Stimulated activated naive CD8-positive, alpha-beta T cell treated with anti-CD3 and anti-CD28 coated beads, Interleukin-15, amount 100 ng/mL, for 72 hours (primary cell): Measurements from ENCODE around the gene TRAPPC3L.

Experiments used
- ATAC-seq: fragments of 150-1000 bp; cut with Tn5 transposase; 2 replicates; pipeline ENCODE4 v1.10.0; 2021; ENCODE audit warnings: mild to moderate bottlenecking, moderate library complexity
- DNase-seq, 2 donors: peaks; one replicate each; pipeline ENCODE4 v3.0.0; 2021 to 2022
- H3K27ac Mint-ChIP-seq, 2 donors: one replicate each; pipeline ENCODE4 v1.8.0; 2022; ENCODE audit warnings: mild to moderate bottlenecking in 2 of 2, mixed read lengths in 2 of 2, moderate library complexity in 2 of 2
- H3K27me3 Mint-ChIP-seq: one replicate; pipeline ENCODE4 v1.8.0; 2022; ENCODE audit warnings: mixed read lengths
- H3K4me1 Mint-ChIP-seq: one replicate; pipeline ENCODE4 v1.8.0; 2022; ENCODE audit warnings: mild to moderate bottlenecking, mixed read lengths
- H3K4me3 Mint-ChIP-seq, 2 donors: one replicate each; pipeline ENCODE4 v1.8.0; 2022; ENCODE audit warnings: mild to moderate bottlenecking in 2 of 2, mixed read lengths in 2 of 2, moderate library complexity in 1 of 2
- H3K9me3 Mint-ChIP-seq, 2 donors: one replicate each; pipeline ENCODE4 v1.8.0; 2022; ENCODE audit warnings: mixed read lengths in 2 of 2

The TRAPPC3L gene

GRCh38 chr6:116533233-116533957, 12.1 kb downstream of the TRAPPC3L start:
- DNase-seq, result no peak
- Mint-ChIP-seq H3K4me3 (no peak overlapping the region), H3K27ac (no peak overlapping the region), H3K27me3 (peaks cover 33% of the 10 kb centered on the region), H3K9me3 (no peaks in the 10 kb centered on the region), H3K4me1 (no peaks in the 10 kb centered on the region)
- ATAC-seq, result no peak

- Mint-ChIP-seq H3K27me3 (peaks cover 33% of the 10 kb centered on the region), H3K4me3 (no peak overlapping the region), H3K27ac (no peak overlapping the region), H3K4me1 (no peaks in the 10 kb centered on the region), H3K9me3 (no peaks in the 10 kb centered on the region)
- ATAC-seq (peak; percentile 88), DNase-seq (peak; percentile 46 to 54)
These were observed 13.6 kb downstream of the TRAPPC3L start for GRCh38 chr6:116531675-116532570.

GRCh38 chr6:116530436-116530835, 15.0 kb downstream of the TRAPPC3L start:
- Mint-ChIP-seq H3K9me3 (no peaks in the 10 kb centered on the region), H3K27ac (no peak overlapping the region), H3K4me3 (no peak overlapping the region), H3K27me3 (peaks cover 33% of the 10 kb centered on the region), H3K4me1 (no peaks in the 10 kb centered on the region)
- DNase-seq (no peak), ATAC-seq (no peak)

- DNase-seq (no peak), ATAC-seq (no peak)
- Mint-ChIP-seq H3K27me3 (peaks cover 33% of the 10 kb centered on the region), H3K4me3 (no peak overlapping the region), H3K9me3 (no peaks in the 10 kb centered on the region), H3K4me1 (no peaks in the 10 kb centered on the region), H3K27ac (no peak overlapping the region)
These were observed 15.8 kb downstream of the TRAPPC3L start for GRCh38 chr6:116529466-116530290.

- Mint-ChIP-seq H3K9me3 (no peaks in the 10 kb centered on the region), H3K4me1 (no peaks in the 10 kb centered on the region), H3K4me3 (no peak overlapping the region), H3K27me3 (peaks cover 29% of the 10 kb centered on the region), H3K27ac (no peak overlapping the region)
- DNase-seq (no peak), ATAC-seq (no peak)
These were observed 16.7 kb downstream of the TRAPPC3L start for GRCh38 chr6:116528780-116529179.

GRCh38 chr6:116528133-116528532, 17.4 kb downstream of the TRAPPC3L start:
- DNase-seq (no peak), ATAC-seq (no peak)
- Mint-ChIP-seq H3K9me3 (no peaks in the 10 kb centered on the region), H3K27ac (no peak overlapping the region), H3K27me3 (peaks cover 26% of the 10 kb centered on the region), H3K4me3 (no peak overlapping the region), H3K4me1 (no peaks in the 10 kb centered on the region)

- no peaks in the 10 kb centered on the region for H3K9me3 Mint-ChIP-seq
- DNase-seq, result no peak
- H3K27me3 Mint-ChIP-seq, result peaks cover 6% of the 10 kb centered on the region
- no peak overlapping the region for H3K4me3 Mint-ChIP-seq
- H3K4me1 Mint-ChIP-seq, result no peaks in the 10 kb centered on the region
- no peak for ATAC-seq
- H3K27ac Mint-ChIP-seq, result no peak overlapping the region
These were observed 21.2 kb downstream of the TRAPPC3L start for GRCh38 chr6:116524236-116524635.

GRCh38 chr6:116522896-116523295, 22.6 kb downstream of the TRAPPC3L start:
- Mint-ChIP-seq H3K4me3 (no peak overlapping the region), H3K27ac (no peak overlapping the region), H3K9me3 (no peaks in the 10 kb centered on the region), H3K27me3 (peaks cover 9% of the 10 kb centered on the region), H3K4me1 (no peaks in the 10 kb centered on the region)
- DNase-seq, result no peak
- ATAC-seq, result no peak

- DNase-seq, result no peak
- H3K27me3 Mint-ChIP-seq, result peaks cover 11% of the 10 kb centered on the region
- no peaks in the 10 kb centered on the region for H3K9me3 Mint-ChIP-seq
- H3K27ac Mint-ChIP-seq, result no peak overlapping the region
- no peaks in the 10 kb centered on the region for H3K4me1 Mint-ChIP-seq
- no peak for ATAC-seq
- H3K4me3 Mint-ChIP-seq, result no peak overlapping the region
These were observed 26.7 kb downstream of the TRAPPC3L start for GRCh38 chr6:116518621-116519368.

GRCh38 chr6:116515141-116515540, 30.3 kb downstream of the TRAPPC3L start:
- no peak overlapping the region for H3K27ac Mint-ChIP-seq
- no peak for DNase-seq
- H3K9me3 Mint-ChIP-seq, result no peaks in the 10 kb centered on the region
- no peak overlapping the region for H3K4me3 Mint-ChIP-seq
- ATAC-seq, result no peak
- H3K4me1 Mint-ChIP-seq, result no peaks in the 10 kb centered on the region
- H3K27me3 Mint-ChIP-seq, result peaks cover 11% of the 10 kb centered on the region

- no peak overlapping the region for H3K4me3 Mint-ChIP-seq
- peaks cover 11% of the 10 kb centered on the region for H3K27me3 Mint-ChIP-seq
- no peak for DNase-seq
- no peak overlapping the region for H3K27ac Mint-ChIP-seq
- no peak for ATAC-seq
- peaks cover 0 to 3% of the 10 kb centered on the region in 2 donors for H3K9me3 Mint-ChIP-seq
- H3K4me1 Mint-ChIP-seq, result no peaks in the 10 kb centered on the region
These were observed 31.4 kb downstream of the TRAPPC3L start for GRCh38 chr6:116514111-116514510.

GRCh38 chr6:116513224-116513875, 32.1 kb downstream of the TRAPPC3L start:
- no peak overlapping the region for H3K27ac Mint-ChIP-seq
- H3K4me1 Mint-ChIP-seq, result no peaks in the 10 kb centered on the region
- H3K4me3 Mint-ChIP-seq, result no peak overlapping the region
- DNase-seq (no peak), ATAC-seq (no peak)
- H3K27me3 Mint-ChIP-seq, result peaks cover 6% of the 10 kb centered on the region
- peaks cover 0 to 10% of the 10 kb centered on the region in 2 donors for H3K9me3 Mint-ChIP-seq

- DNase-seq (no peak), ATAC-seq (no peak)
- H3K27ac Mint-ChIP-seq, result no peak overlapping the region
- peaks cover under 1% of the 10 kb centered on the region for H3K27me3 Mint-ChIP-seq
- no peaks in the 10 kb centered on the region for H3K4me1 Mint-ChIP-seq
- H3K4me3 Mint-ChIP-seq, result no peak overlapping the region
- peaks cover 0 to 13% of the 10 kb centered on the region in 2 donors for H3K9me3 Mint-ChIP-seq
These were observed 32.8 kb downstream of the TRAPPC3L start for GRCh38 chr6:116512734-116513133.

GRCh38 chr6:116512111-116512559, 33.3 kb downstream of the TRAPPC3L start:
- DNase-seq, result no peak
- H3K9me3 Mint-ChIP-seq, result peaks cover 0 to 13% of the 10 kb centered on the region in 2 donors
- no peak overlapping the region for H3K4me3 Mint-ChIP-seq
- no peaks in the 10 kb centered on the region for H3K4me1 Mint-ChIP-seq
- H3K27ac Mint-ChIP-seq, result no peak overlapping the region
- H3K27me3 Mint-ChIP-seq, result no peaks in the 10 kb centered on the region
- ATAC-seq, result no peak
